BLaER1 (cell line): ENCODE measurements around the gene LRRC42.

ENCODE experiments used
- H3K27ac ChIP-seq: shearing (Covaris generic); formaldehyde crosslinking; 2 replicates; pipeline ENCODE4 v1.8.1; 2022
- H3K27me3 ChIP-seq: shearing (Covaris generic); formaldehyde crosslinking; 2 replicates; pipeline ENCODE4 v1.8.1; 2022
- H3K36me3 ChIP-seq: shearing (Covaris generic); formaldehyde crosslinking; 2 replicates; pipeline ENCODE4 v1.8.1; 2022
- H3K4me1 ChIP-seq: shearing (Covaris generic); formaldehyde crosslinking; 2 replicates; pipeline ENCODE4 v1.8.1; 2022
- H3K4me2 ChIP-seq: shearing (Covaris generic); formaldehyde crosslinking; 2 replicates; pipeline ENCODE4 v1.8.1; 2022
- H3K4me3 ChIP-seq: shearing (Covaris generic); formaldehyde crosslinking; 2 replicates; pipeline ENCODE4 v1.8.1; 2022
- H3K9ac ChIP-seq: shearing (Covaris generic); formaldehyde crosslinking; 2 replicates; pipeline ENCODE4 v1.8.1; 2022
- H3K9me3 ChIP-seq: shearing (Covaris generic); formaldehyde crosslinking; 2 replicates; pipeline ENCODE4 v1.8.1; 2022
- H4K20me1 ChIP-seq: shearing (Covaris generic); formaldehyde crosslinking; 2 replicates; pipeline ENCODE4 v1.8.1; 2022
- Cebpa-rat ChIP-seq: shearing (Covaris generic); IDR thresholded peaks from 2 replicates; pipeline ENCODE4 v1.8.1; 2022

The LRRC42 gene

DNA sequence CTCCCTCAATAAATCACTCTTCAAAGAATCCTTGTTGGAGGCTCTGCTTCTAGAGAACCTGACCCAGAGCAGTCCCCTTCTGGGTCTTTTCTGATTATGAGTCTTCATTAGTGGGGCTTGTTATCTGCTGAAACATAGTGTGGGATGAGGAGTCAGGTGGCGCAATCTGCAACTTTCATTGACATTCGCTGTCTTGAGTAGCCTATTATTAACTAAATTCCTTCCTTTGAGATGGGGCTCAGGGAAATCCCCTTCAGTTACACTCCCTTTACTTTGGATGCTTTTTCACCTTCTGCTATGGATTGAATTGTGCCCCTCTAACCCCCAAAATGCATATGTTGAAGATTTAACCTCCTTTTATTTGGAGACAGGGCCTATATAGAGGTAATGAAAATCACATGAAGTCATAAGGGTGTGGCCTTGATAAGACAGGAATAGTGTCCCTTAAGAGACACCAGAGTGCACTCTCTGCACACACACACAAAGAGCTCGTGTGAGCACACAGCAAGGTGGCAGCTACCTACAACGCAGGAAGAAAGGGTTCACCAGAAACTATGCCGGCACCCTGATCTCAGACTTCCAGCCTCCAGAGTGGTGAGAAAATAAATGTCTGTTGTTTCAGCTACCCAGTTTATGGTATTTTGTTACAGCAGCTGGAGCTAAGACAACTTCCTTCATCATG is 32.7 kb upstream of the LRRC42 start:
- Histone ChIP-seq H3K27ac (no peak overlapping the region), H3K4me2 (no peak overlapping the region), H4K20me1 (no peaks in the 10 kb centered on the region), H3K36me3 (peaks cover 31% of the 10 kb centered on the region), H3K27me3 (no peaks in the 10 kb centered on the region), H3K9me3 (no peaks in the 10 kb centered on the region), H3K9ac (no peak overlapping the region), H3K4me1 (no peaks in the 10 kb centered on the region), H3K4me3 (no peak overlapping the region)
- no peak for TF ChIP-seq Cebpa-rat

DNA sequence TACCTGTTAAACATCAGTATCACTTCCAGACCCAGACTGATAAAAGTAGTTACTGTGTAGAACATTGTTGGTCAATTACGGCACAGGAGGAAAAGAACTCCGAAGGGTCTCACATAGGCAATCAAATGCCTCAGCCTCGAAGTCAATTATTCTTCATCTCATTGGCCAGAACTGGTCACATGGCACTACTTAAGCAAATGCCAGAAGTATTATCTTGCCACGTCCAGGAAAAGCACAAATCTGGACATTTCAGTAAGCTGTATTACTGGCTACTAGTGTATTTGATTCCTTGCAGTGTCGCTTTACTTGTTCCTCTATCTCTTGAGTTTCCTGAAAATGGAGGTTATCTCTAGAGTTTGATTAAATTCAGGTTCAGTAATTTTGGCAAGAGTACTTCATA is 27.8 kb upstream of the LRRC42 start:
- no peak for TF ChIP-seq Cebpa-rat
- H3K9me3 ChIP-seq = no peaks in the 10 kb centered on the region
- H3K4me3 ChIP-seq = no peak overlapping the region
- H4K20me1 ChIP-seq = no peaks in the 10 kb centered on the region
- H3K27ac ChIP-seq = no peak overlapping the region
- H3K4me1 ChIP-seq = no peaks in the 10 kb centered on the region
- no peak overlapping the region for H3K9ac ChIP-seq
- H3K36me3 ChIP-seq = peaks cover 60% of the 10 kb centered on the region
- H3K4me2 ChIP-seq = no peak overlapping the region
- H3K27me3 ChIP-seq = no peaks in the 10 kb centered on the region

GRCh38 chr1:53919675-53920066 is 26.5 kb upstream of the LRRC42 start:
- H3K9me3 ChIP-seq = no peaks in the 10 kb centered on the region
- no peaks in the 10 kb centered on the region for H3K4me1 ChIP-seq
- H3K4me2 ChIP-seq = no peak overlapping the region
- H3K27ac ChIP-seq = no peak overlapping the region
- H3K36me3 ChIP-seq = peaks cover 56% of the 10 kb centered on the region
- TF ChIP-seq Cebpa-rat = no peak
- H4K20me1 ChIP-seq = no peaks in the 10 kb centered on the region
- no peak overlapping the region for H3K4me3 ChIP-seq
- H3K27me3 ChIP-seq = no peaks in the 10 kb centered on the region
- H3K9ac ChIP-seq = no peak overlapping the region

DNA sequence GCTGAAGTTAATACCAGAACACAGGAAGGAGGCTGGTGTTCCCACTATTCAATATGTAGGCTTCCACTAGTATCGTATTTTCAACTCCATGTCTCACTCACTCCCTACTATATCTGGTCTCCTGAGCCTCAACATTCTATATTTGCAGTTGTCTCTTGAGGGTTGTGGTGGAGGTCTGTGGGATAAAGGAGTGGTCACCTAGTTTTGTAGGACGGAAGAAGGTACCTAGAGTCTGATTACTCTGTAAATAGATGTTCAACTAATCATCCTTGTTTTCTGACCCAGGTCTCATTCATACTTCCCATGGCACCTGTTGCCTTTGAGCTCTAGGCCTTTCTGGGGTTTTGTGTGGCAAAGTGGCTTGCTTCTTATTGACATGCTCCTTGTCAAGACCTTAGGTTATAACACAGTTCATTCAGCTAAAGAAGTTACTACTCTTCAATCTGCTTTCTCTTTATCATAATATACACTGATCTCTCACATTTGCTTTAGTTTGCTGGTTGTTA is 18.7 kb upstream of the LRRC42 start:
- peaks cover 7% of the 10 kb centered on the region for H3K9me3 ChIP-seq
- no peak for TF ChIP-seq Cebpa-rat
- H3K9ac ChIP-seq = no peak overlapping the region
- H3K27ac ChIP-seq = no peak overlapping the region
- H3K36me3 ChIP-seq = peaks cover 66% of the 10 kb centered on the region
- H4K20me1 ChIP-seq = no peaks in the 10 kb centered on the region
- peaks cover 6% of the 10 kb centered on the region for H3K4me1 ChIP-seq
- H3K27me3 ChIP-seq = no peaks in the 10 kb centered on the region
- no peak overlapping the region for H3K4me3 ChIP-seq
- H3K4me2 ChIP-seq = peak overlapping the region; percentile 31; the same call in 1 of the 2 replicates

DNA sequence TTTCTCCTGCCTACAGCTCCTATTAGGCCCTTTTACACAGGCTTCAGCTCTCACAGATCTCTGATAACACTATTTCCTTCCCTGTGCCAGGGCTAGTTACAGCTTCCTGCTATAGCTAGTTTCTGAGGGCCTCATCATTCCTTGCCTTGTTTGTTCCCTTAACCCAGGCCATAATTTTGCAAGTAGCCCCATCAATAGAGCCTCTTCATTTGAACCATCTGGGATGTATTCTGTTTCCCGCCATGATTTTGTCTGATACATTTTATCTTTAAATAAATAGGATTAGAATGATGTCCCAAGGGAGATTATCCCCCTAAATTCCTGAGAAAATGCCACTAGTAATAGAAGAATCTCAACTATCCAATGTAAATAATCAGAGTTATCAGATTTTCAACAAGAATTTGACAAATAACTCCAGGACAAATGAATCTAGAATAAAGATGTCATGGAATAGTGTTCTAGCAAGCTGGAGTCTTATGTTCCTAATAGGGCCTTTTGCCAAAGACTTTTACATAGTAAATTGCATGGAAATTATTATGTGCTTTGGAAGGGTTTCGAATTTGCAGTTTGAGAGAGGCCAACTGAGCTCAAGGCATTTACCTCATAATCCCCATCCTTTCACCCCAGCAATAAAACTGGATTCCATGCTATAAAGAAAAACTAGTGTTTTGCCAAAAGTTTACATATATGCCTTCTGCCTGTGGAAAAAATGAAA is 16.7 kb upstream of the LRRC42 start:
- no peak overlapping the region for H3K9ac ChIP-seq
- no peak overlapping the region for H3K4me3 ChIP-seq
- no peaks in the 10 kb centered on the region for H4K20me1 ChIP-seq
- no peaks in the 10 kb centered on the region for H3K27me3 ChIP-seq
- peaks cover 6% of the 10 kb centered on the region for H3K4me1 ChIP-seq
- H3K9me3 ChIP-seq = peaks cover 21% of the 10 kb centered on the region
- TF ChIP-seq Cebpa-rat = no peak
- no peak overlapping the region for H3K27ac ChIP-seq
- no peak overlapping the region for H3K4me2 ChIP-seq
- H3K36me3 ChIP-seq = peaks cover 72% of the 10 kb centered on the region

DNA sequence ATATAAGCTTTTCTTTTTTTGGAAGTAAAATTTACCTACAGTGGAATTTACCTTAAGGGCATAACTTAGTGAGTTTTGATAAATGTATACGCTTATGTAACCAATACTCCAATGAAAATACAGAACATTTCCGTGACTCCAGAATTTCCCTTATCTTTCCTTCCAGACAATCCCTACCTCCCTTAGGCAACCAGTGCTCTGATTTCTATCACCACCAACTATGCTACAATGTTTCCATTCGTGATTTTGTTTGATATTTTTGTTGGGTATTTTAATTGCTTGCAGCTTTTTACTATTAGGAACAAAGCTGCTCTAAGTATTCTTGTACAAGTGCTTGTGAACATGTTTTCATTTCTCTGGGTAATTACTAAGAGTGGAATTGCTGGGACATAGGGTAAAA is 15.2 kb upstream of the LRRC42 start:
- no peak for TF ChIP-seq Cebpa-rat
- Histone ChIP-seq H3K4me1 (peaks cover 6% of the 10 kb centered on the region), H3K27me3 (no peaks in the 10 kb centered on the region), H3K27ac (no peak overlapping the region), H3K9ac (no peak overlapping the region), H3K4me2 (no peak overlapping the region), H3K9me3 (peaks cover 32% of the 10 kb centered on the region), H3K4me3 (no peak overlapping the region), H3K36me3 (peaks cover 81% of the 10 kb centered on the region), H4K20me1 (no peaks in the 10 kb centered on the region)

DNA sequence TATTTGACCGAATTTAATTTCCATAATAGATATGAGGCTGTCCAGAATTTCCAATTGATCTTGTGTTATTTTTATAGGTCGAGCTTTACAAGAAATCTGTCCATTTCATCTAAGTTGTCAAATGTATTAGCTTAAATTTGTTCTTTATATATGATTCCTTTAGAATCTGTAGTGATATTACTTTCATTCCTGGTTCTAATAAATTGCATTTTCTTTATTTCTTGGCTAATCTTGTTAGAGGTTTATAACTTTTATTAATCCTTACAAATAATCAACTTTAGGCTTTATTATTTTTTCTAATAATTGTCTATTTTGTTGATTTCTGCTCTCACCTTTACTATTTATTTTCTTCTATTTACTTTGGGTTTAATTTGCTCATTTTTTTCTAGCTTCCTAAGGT is 14.6 kb upstream of the LRRC42 start:
- peaks cover 82% of the 10 kb centered on the region for H3K36me3 ChIP-seq
- H3K4me2 ChIP-seq = no peak overlapping the region
- H3K4me1 ChIP-seq = peaks cover 6% of the 10 kb centered on the region
- H3K27me3 ChIP-seq = no peaks in the 10 kb centered on the region
- TF ChIP-seq Cebpa-rat = no peak
- H3K27ac ChIP-seq = no peak overlapping the region
- no peak overlapping the region for H3K9ac ChIP-seq
- no peak overlapping the region for H3K4me3 ChIP-seq
- H4K20me1 ChIP-seq = no peaks in the 10 kb centered on the region
- peaks cover 32% of the 10 kb centered on the region for H3K9me3 ChIP-seq

DNA sequence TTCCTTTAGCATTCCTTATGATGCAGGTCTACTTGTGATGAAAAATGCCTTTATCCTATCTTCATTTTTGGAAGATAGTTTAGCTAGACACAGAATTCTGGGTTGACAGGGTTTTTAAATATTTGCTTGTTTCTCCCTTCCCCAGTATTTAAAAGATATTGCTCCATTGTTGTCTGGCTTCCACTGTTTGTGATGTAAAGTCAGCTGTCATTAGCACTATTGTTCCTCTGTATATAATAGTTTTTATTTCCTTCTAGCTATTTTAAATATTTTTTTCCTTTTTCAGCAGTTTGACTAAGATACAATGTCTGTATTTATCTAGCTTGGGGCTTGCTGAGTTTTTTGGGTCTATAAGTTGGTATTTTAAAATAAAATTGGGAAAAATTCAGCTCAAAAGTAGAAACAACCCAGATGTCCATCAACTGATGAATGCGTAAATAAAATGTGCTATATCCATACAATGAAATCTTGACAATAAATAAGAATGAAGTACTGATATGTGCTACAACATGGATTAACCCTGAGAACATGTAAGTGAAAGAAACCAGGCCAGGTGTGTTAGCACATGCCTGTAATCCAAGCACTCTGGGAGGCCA is 11.9 kb upstream of the LRRC42 start:
- H3K27me3 ChIP-seq = no peaks in the 10 kb centered on the region
- no peak overlapping the region for H3K4me3 ChIP-seq
- TF ChIP-seq Cebpa-rat = no peak
- H3K4me1 ChIP-seq = no peaks in the 10 kb centered on the region
- peaks cover 32% of the 10 kb centered on the region for H3K9me3 ChIP-seq
- H3K27ac ChIP-seq = no peak overlapping the region
- H3K9ac ChIP-seq = no peak overlapping the region
- H3K4me2 ChIP-seq = no peak overlapping the region
- H3K36me3 ChIP-seq = peaks cover 81% of the 10 kb centered on the region
- H4K20me1 ChIP-seq = no peaks in the 10 kb centered on the region

- no peaks in the 10 kb centered on the region for H4K20me1 ChIP-seq
- H3K27ac ChIP-seq = no peak overlapping the region
- no peak overlapping the region for H3K9ac ChIP-seq
- no peaks in the 10 kb centered on the region for H3K4me1 ChIP-seq
- no peaks in the 10 kb centered on the region for H3K27me3 ChIP-seq
- peaks cover 76% of the 10 kb centered on the region for H3K36me3 ChIP-seq
- H3K4me2 ChIP-seq = no peak overlapping the region
- no peak overlapping the region for H3K4me3 ChIP-seq
- H3K9me3 ChIP-seq = peaks cover 32% of the 10 kb centered on the region
- TF ChIP-seq Cebpa-rat = no peak
Observed at GRCh38 chr1:53936430-53936829, 9.7 kb upstream of the LRRC42 start.
